Mucosa of gallbladder (tissue), 1 donor: ENCODE measurements around the gene EHMT1. TPM values are rescaled to one million over a fixed set of nuclear protein-coding genes. Genes with fewer than 3 reads are reported as not detected.
"Not testable (repeated sequence)": the region's sequence is repeated elsewhere in the genome, so short reads cannot be mapped to it uniquely, and the experiment has no call there.

Source experiments
- DNase-seq: peaks from one replicate; pipeline ENCODE4 v3.0.0-alpha.2; 2020; ENCODE audit warnings: low spot score
- total RNA-seq: library from RNA; stranded (reverse); gene quantifications from one replicate; pipeline ENCODE4 v1.2.1, GENCODE V29; 2021
- donor health status: DM: no; HTN: no; CAD: no.

The EHMT1 gene
- total RNA-seq, 1 donor from 2014 or later, result 100 TPM

DNA sequence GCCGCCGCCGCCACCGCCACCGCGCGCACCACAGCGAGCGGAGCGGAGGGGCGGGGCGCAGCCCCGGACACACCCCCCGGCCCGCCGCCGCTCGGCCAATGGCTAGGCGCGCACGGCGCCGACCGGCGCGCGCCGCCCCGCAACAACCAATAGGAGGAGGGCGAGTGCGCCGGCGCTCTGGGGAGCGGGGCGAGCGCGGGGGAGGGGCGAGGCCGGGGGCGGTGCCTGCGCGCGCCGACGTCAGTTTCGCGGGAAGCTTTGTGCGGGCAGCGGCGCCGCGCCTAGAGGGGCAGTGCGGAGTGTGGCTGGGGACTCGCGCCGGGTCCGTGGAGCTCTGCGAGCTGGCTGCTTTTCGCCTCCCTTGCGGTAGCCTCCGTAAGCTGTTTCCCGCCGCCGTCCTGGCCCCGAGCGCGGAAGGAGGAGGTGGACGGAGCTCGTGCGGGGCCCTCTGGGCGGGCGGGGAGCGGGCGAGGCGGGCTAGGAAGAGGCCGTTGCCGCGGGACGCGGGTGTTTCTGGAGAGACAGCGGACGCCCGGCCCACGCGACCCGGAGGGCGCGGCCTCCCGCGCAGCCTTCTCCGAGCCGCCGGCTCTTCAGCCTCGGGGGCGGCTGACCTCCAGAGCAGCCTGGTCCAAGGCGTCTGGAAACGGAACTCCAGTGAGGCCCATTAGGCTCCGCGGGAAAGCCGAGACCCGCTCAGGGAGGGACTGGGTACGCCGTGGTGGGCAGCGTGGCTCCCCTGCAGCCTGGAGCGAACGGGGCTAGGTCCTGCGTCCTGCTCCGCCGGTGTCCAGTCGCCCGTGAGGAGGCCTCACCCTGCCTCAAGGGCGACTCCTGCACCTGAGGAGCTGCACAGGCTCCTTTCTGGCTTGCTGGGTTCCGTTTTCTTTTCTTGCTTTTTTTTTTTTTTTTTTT is 28.1 kb upstream of the EHMT1 start, which contains the start of gene ZMYND19:
ZMYND19 (minus strand) TSS at position 44 of the 915 bp plus-strand sequence. CDS start 249 bp downstream, outside the sequence.
- peak; percentile 89 for DNase-seq

DNA sequence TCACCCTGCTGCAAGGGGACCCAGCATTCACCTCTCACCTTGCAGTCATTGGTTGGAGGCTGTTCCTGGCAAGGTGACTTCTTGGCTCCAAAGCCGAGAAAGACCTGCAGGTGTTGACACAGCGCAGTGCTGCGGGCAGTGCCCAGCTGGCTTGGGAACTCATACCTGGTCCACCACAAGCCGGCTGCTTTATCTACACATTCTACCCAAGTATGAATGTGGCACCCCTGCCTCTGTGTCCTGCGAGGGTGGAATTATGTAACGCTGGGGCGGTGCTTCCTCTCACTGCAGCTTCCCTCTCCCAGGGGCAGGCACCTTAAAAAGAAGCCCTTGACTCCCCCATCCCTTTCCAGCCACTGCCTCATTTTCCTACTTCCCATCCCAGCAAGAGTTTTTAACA is 26.0 kb upstream of the EHMT1 start:
- DNase-seq, result no peak

- DNase-seq, result no peak
These were observed 25.6 kb upstream of the EHMT1 start for GRCh38 chr9:137593176-137593575.

GRCh38 chr9:137596577-137596976 is 22.2 kb upstream of the EHMT1 start:
- not testable (repeated sequence) for DNase-seq

DNA sequence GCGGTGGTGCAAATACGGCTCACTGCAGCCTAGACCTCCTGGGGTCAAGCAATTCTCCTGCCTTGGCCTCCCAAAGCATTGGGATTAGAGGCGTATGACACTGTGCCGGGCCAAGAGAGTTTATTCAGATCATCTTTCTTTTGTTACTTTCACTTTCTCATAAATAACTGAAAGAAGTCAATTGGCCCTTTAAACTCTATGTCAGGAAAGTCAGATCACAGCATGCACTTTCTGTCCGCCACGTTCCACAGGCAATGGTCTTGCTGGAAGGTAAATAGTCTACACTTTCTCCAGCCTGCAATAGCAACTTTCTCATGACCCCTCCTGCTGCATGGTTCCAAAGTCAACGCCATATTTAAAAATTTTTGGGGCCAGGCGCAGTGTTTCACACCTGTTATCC is 19.9 kb upstream of the EHMT1 start:
- DNase-seq, result no peak

GRCh38 chr9:137602661-137603060 is 16.1 kb upstream of the EHMT1 start:
- no peak for DNase-seq

DNA sequence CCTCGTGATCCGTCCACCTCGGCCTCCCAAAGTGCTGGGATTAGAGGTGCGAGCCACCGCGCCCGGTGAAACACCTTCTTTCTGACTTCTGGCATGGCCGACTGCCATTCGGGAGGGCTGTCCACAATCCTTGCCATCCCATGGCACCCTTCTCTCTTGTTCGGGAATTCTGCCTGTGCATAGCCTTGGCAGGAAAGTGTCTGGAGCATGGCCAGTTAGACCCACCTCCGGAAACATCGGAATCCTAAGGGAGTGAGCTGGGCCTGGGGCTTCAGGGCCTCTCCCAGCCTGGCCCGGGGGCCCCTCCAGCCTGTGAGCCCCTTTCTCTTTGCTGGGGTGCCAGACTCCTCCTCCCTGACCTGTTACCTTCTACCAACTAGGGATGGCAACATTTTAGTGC is 14.9 kb upstream of the EHMT1 start:
- DNase-seq, result no peak

GRCh38 chr9:137604345-137605086 is 14.3 kb upstream of the EHMT1 start:
- no peak for DNase-seq

- peak; percentile 94 for DNase-seq
These were observed 13.4 kb upstream of the EHMT1 start, which contains the start of gene ARRDC1 for GRCh38 chr9:137605121-137606004. Gene ARRDC1 (plus strand): TSS chr9:137605686. CDS start chr9:137605718, 32 bp downstream.

DNA sequence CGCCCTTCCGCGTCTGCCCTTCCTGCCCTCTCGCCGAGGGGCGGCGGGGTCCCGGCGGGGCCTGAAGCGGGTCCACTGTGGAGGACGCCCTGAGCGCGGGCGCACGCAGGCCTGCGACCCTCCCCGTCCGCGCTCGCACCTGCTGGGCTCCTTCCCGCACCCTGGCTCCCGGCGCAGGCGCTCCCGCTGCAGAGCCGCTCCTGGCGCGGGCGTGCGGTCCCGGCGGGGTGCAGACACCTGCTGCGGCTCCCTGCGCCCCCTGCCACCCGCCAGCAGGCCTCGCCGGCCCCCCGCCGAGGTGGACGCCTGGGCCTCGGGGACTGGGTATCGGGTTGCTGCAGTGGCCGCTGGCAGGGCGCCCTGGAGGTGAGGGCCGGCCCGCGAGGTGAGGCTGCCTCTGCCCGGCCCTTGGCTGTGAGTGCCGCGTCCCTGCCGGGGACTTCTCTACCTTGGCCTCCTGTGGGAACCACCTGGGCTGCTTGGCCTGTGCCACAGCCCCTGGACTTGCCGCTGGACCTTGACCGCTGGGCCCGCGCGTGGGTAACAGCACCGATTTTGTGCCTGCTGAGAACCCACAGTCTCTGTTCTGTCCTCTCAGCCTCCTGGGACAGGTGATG is 12.7 kb upstream of the EHMT1 start:
- DNase-seq, result no peak

DNA sequence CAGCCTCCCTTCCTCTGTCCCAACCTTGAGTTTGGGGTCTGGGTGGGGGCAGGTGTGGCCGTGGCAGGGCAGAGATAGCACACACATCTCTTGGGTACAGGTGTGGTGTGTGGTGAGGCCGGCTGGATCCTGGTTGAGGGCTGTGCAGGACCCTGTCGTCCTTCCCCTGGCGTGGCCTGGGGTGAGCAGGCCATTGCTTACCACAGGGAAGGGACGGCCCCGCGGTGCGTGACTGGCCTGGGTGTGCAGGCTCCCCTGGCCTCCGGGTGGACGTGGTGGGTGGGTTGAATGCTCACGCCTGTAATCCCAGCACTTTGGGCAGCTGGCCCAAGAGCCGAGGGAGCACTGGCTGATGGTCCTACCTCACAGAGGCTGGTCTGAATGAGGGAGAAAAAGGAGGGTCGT is 12.1 kb upstream of the EHMT1 start:
- DNase-seq, result no peak

DNA sequence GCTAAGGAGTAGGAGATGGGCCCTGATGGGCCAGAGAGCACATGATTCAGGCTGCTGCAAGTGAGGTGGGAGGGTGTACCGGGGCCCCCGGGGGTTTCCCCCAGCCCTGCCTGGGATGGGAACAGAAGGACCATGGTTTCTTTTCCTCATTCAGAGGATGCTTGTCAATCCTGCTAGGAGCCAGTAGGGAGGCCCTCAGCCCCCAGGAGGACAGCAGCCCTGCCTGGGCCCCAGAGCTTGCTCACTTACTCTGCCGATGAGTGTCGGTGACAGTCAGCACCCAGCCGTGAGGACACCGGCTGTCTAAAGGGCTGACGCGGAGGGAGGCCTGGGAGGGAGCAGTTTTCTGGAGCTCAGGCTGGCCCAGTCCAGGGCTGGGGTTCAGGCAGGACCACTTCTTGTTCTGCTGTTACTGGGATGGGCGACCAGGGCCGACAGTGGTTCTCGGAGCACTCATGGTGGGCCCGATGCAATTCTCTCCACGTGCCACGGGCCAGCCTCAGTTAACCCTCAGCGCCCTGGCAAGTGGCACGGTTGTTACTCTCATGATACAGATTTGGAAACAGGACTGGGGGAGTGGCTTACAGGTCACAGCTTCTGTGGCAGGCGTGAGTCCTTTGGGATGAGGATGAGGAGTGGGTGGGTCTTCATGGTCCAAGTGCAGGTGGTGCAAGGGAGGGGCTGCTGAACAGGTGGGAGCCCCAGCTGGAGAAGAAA is 11.5 kb upstream of the EHMT1 start:
- DNase-seq, result no peak

- no peak for DNase-seq
These were observed 7.9 kb upstream of the EHMT1 start for GRCh38 chr9:137610944-137611343.

- peak; percentile 94 for DNase-seq
These were observed 6.9 kb upstream of the EHMT1 start for GRCh38 chr9:137611623-137612609.

GRCh38 chr9:137612741-137613142 is 6.1 kb upstream of the EHMT1 start:
- no peak for DNase-seq

DNA sequence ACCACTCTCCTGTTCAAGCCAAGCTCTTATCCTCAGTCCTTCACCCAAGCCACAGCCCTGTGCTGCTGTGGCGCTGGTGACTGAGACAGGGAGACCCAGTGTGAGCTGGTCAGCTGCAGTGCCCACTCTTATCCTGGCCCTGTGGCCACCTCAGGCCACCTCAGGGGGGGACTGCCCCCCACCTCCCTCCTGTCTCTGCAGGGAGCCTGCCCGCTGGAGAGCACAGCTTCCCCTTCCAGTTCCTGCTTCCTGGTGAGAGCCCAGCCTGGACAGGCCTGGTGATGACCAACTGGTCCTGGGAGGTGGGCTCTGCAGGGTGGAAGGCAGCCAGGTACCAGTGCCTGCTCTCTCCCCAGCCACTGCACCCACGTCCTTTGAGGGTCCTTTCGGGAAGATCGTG is 5.5 kb upstream of the EHMT1 start:
- DNase-seq, result no peak

DNA sequence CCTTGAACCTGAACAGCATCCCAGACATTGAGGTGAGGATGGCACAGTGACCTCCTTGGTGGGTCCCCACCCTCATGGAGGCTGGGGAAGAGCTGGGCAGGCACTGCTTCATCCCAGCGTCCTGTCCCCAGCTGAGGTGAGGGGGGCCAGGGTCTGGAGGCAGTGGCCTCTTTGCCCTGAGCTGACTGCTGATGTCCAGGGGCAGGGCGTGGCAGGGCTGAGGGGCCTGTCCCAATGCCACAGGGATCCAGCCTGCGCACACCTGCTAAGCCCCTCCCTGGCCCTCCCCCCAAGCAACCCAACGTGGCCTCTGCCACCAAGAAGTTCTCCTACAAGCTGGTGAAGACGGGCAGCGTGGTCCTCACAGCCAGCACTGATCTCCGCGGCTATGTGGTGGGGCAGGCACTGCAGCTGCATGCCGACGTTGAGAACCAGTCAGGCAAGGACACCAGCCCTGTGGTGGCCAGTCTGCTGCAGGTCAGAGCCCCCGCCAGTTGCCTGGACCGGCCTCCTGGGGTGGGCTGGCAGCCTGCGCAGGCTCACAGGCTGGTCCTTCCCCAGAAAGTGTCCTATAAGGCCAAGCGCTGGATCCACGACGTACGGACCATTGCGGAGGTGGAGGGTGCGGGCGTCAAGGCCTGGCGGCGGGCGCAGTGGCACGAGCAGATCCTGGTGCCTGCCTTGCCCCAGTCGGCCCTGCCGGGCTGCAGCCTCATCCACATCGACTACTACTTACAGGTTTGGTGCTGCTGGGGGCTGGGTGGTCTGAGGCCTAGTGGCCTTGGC is 4.9 kb upstream of the EHMT1 start:
- no peak for DNase-seq

- no peak for DNase-seq
These were observed 4.0 kb upstream of the EHMT1 start for GRCh38 chr9:137614631-137615386.
